IMR-90 (cell line): ENCODE results near the gene SMYD5.

ENCODE experiments used
- BHLHE40 ChIP-seq: fragments of 150-350 bp; IDR thresholded peaks from 2 replicates; pipeline ENCODE4 v1.6.1; 2016; ENCODE audit warnings: mild to moderate bottlenecking, low read depth, low read length
- CEBPB ChIP-seq: IDR thresholded peaks from 2 replicates; pipeline ENCODE4 v1.6.1; 2012; ENCODE audit warnings: low read depth, low read length, improper control_type of control experiment
- CHD1 ChIP-seq: IDR thresholded peaks from 2 replicates; pipeline ENCODE4 v1.6.1; 2012; ENCODE audit warnings: low read depth, low read length, improper control_type of control experiment
- CTCF ChIP-seq: conservative IDR thresholded peaks from 2 replicates; pipeline ENCODE4 v1.5.1; 2012; ENCODE audit warnings: mild to moderate bottlenecking, low read depth, low read length, improper control_type of control experiment
- ELK1 ChIP-seq: fragments of 150-350 bp; IDR thresholded peaks from 2 replicates; pipeline ENCODE4 v1.6.1; 2016; ENCODE audit warnings: low read depth, mild to moderate bottlenecking, low read length, moderate library complexity, borderline replicate concordance
- FOS ChIP-seq: fragments of 150-350 bp; IDR thresholded peaks from 2 replicates; pipeline ENCODE4 v1.6.1; 2016; ENCODE audit warnings: low read depth, low read length
- MAFK ChIP-seq: IDR thresholded peaks from 2 replicates; pipeline ENCODE4 v1.6.1; 2012; ENCODE audit warnings: low read depth, low read length, improper control_type of control experiment
- MAZ ChIP-seq: IDR thresholded peaks from 2 replicates; pipeline ENCODE4 v1.6.1; 2012; ENCODE audit warnings: low read depth, mild to moderate bottlenecking, low read length, improper control_type of control experiment, moderate library complexity, borderline replicate concordance
- MXI1 ChIP-seq: IDR thresholded peaks from 2 replicates; pipeline ENCODE4 v1.6.1; 2012; ENCODE audit warnings: low read depth, mild to moderate bottlenecking, low read length, moderate library complexity, borderline replicate concordance
- POLR2A ChIP-seq: IDR thresholded peaks from 2 replicates; pipeline ENCODE4 v1.6.1; 2012; ENCODE audit warnings: mild to moderate bottlenecking, low read depth, low read length
- RAD21 ChIP-seq: IDR thresholded peaks from 2 replicates; pipeline ENCODE4 v1.6.1; 2012; ENCODE audit warnings: low read length, improper control_type of control experiment
- RCOR1 ChIP-seq: IDR thresholded peaks from 2 replicates; pipeline ENCODE4 v1.6.1; 2012; ENCODE audit warnings: mild to moderate bottlenecking, low read length, improper control_type of control experiment; ENCODE audit not compliant: insufficient replicate concordance
- RFX5 ChIP-seq: IDR thresholded peaks from 2 replicates; pipeline ENCODE4 v1.8.0; 2012; ENCODE audit warnings: low read depth, mild to moderate bottlenecking, low read length, moderate library complexity
- USF2 ChIP-seq: fragments of 150-350 bp; IDR thresholded peaks from 2 replicates; pipeline ENCODE4 v1.6.1; 2017; ENCODE audit warnings: mild to moderate bottlenecking, antibody characterized with exemption, low read length, low read depth

GRCh38 chr2:73244580-73244979 lies 30.5 kb downstream of the SMYD5 start:
- TF ChIP-seq BHLHE40 (no peak), RFX5 (no peak), POLR2A (no peak), CTCF (no peak), MXI1 (no peak), USF2 (no peak), FOS (no peak), MAZ (no peak), CEBPB (no peak), CHD1 (no peak), RCOR1 (no peak), RAD21 (no peak), MAFK (no peak), ELK1 (no peak)
